ENCODE data around the gene ABHD17A.
"Not testable (repeated sequence)": the region's sequence is repeated elsewhere in the genome, so short reads cannot be mapped to it uniquely, and the experiment has no call there.

The ABHD17A gene

DNA sequence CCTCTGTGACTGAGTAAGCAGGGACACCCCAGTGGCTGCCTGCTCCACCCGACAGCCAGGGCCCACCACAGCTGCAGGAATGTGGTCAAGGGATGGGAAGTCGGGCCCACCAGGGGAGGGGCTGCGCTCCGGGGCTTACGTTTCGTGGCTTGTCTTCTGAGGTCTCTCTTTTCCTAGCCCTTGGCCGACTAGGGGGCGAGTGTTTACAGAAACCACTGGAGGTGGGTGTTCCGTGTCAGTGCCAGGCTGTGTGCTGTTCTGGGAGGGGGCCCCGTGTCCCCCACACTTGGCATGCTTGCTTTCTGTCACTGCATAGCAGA, 24.4 kb upstream of the ABHD17A start:
- no peak for DNase-seq

- no peak for DNase-seq
These were observed 23.0 kb upstream of the ABHD17A start for GRCh38 chr19:1908364-1908678.

DNA sequence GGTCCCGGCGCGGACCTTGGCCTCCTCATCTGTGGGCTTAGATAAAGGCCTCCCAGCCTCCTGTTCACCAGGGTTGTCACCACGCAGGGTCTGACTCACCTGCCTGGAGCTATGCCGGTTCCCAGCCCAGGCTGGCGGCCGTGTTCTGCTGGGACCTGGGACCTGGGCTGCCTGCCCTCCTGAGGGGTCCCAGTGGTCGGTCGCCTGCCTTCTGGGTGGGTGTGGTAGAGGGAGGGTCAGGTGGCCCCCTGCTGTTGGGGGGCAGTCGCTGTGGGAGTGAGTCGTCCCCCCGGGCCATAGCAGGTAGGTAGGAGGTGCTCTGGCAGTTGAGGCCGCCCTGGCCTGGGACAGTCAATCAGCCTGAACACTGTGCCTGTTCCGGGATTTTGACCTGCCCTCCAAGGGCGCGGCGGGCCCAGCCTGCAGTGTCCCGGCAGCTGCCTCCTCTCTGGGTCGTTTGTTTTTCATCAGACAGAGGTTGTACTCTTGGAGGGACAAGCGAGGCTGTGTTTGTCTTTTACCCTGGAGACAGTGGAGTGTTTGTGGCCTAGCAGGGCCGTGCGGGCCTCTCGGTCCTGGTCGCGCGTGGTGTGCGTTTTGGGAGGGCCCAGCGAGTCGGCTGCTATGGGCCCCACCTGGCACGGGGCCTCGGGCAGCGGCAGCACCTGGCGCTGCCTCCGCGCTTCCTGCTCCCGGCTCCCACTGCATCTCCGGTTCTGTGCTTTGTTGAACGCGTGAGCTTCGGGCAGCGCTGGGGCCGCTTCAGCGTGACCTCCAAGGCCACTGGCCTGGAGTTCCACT, 22.5 kb upstream of the ABHD17A start:
- no peak for DNase-seq

DNA sequence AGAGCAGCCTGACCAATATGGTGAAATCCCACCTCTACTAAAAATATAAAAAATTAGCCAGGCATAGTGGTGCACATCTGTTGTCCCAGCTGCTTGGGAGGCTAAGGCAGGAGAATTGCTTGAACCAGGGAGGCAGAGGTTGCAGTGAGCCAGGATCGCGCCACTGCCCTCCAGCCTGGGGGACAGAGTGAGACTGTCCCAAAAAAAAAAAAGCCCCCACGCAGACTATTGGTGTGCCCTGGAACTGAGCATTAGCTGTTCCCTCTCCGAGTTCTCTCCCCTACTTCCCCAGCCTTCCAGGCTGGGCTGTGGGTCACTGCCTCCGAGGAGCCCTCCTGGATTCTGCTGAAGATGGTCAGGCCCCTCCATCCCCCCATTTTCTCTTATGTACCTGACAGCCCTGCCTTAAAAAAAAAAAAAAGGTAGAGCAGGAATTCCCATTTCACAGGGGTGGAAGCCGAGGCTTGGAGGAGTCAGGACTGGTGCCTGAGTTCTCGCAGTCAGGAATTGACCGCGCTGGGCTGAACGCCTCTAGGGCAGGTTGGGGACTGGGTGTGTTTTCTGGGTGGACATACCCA, 21.8 kb upstream of the ABHD17A start:
- DNase-seq: no peak

GRCh38 chr19:1905863-1906375, 20.6 kb upstream of the ABHD17A start:
- no peak for DNase-seq

- peak; percentile 99 for DNase-seq
These were observed 20.0 kb upstream of the ABHD17A start, which contains the start of the genes ADAT3 and SCAMP4 for GRCh38 chr19:1905110-1905862. Gene ADAT3 (plus strand): TSS chr19:1905399. CDS start chr19:1912048, 6,649 bp downstream. Gene SCAMP4 (plus strand): TSS chr19:1905399. CDS start chr19:1915020, 9,621 bp downstream.

GRCh38 chr19:1904860-1905109, 19.5 kb upstream of the ABHD17A start:
- no peak for DNase-seq

DNA sequence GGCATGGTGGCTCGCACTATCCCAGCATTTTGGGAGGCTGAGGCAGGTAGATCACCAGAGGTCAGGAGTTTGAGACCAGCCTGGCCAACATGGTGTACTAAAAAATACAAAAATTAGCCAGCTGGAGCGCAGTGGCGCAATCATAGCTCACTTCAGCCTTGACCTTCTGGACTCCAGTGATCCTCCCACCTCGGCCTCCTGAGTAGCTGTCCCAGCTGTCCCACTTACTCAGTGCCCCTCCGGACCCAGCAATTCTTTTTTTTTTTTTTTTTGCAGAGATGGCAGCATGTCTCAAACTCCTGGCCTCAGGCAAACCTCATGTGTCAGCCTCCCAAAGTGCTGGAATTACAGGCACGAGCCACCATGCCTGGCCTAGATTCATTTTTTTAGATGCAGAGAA, 17.6 kb upstream of the ABHD17A start:
- DNase-seq: no peak

- DNase-seq: peak in 1 of 2 donors; percentile 80
These were observed 16.7 kb upstream of the ABHD17A start for GRCh38 chr19:1901940-1902404.

- DNase-seq: no peak
These were observed 11.2 kb upstream of the ABHD17A start for GRCh38 chr19:1896508-1896907.

DNA sequence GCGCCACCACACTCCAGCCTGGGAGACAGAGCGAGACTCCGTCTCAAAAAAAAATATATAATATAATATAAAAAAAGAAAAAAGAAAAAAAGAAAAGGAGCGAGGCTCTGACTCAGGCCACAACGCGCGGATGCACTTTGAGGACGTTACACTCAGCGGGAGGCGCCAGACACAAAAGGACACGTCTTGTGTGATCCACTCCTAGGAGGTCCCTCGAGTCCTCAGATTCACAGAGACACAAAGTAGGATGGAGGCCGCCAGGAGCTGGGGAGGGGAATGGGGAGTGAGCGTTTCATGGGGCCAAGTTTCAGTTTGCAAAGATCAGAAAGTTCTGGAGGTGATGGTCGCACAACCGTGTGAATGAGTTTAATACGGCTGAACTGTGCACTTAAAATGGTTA, 8.5 kb upstream of the ABHD17A start:
- DNase-seq: no peak

DNA sequence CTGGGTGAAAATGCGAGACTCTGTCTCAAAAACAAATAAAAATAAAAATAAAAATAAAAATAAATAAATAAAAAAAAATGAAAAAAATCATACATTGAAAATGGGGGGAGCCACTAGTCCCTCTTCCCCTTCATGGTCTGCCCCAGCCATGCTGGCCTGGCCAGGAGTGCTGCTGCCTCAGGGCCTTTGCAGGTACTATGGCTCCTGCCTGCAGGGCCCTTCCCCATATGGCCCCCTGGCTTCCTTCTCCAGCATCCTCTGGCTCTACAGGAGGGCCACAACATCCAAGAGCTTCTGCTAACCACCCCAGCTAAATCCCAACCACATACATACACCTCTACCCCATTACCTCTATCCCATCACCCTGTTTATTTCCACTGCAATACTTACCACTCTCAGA, 4.6 kb upstream of the ABHD17A start:
- no peak for DNase-seq

GRCh38 chr19:1888385-1888784, 3.1 kb upstream of the ABHD17A start:
- DNase-seq: no peak

- DNase-seq: not testable (repeated sequence)
These were observed 1.1 kb upstream of the ABHD17A start for GRCh38 chr19:1886360-1886759.

GRCh38 chr19:1884719-1885334, 469 bp downstream of the ABHD17A start:
- DNase-seq: no peak

GRCh38 chr19:1884291-1884718, 991 bp downstream of the ABHD17A start:
- DNase-seq: peak; percentile 60 to 71

- no peak for DNase-seq
These were observed 1.5 kb downstream of the ABHD17A start for GRCh38 chr19:1883784-1884183.

DNA sequence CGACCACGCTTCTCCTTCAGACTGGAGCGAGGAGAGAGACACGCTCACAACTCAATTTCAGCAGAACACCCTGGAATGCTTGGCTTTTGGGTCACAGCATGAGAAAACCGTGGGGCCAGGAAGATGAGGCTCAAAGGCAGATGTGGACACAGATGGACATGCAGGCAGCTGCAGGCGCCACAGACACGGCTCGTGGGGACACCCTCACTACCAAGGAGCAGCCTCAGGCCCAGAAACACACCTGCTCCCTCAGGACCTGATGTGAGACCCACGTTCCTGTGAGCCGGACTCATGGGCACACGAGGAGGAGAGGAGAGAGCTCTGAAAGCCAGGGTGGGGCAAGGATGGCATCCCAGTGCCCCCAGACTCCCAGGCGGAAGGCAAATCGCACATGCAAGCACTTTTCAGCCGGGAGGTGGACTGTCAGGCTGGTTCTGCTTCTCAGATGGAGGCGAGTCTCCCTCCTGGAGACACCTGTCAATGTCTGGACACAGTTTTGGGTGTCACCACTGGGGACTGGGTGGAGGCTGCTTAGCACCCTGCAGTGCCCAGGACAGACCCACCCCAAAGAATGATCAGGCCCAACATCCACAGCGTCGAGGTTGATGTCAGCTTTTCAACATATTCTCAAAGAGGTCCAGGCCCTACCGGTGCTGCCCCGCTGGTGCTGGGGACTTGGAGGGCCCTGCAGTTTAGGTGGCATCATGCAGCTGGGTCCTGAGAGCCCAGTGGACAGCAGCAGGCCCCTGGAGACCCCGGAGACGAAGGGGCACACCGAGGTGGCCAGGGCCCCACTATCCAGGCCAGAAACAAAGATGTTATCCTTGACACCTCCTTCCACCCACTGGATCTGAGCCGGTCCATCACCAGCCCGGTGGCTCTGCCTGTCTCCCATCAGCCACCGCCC, 2.3 kb downstream of the ABHD17A start:
- no peak for DNase-seq

GRCh38 chr19:1882089-1882785, 3.1 kb downstream of the ABHD17A start:
- DNase-seq: peak; percentile 87 to 90

DNA sequence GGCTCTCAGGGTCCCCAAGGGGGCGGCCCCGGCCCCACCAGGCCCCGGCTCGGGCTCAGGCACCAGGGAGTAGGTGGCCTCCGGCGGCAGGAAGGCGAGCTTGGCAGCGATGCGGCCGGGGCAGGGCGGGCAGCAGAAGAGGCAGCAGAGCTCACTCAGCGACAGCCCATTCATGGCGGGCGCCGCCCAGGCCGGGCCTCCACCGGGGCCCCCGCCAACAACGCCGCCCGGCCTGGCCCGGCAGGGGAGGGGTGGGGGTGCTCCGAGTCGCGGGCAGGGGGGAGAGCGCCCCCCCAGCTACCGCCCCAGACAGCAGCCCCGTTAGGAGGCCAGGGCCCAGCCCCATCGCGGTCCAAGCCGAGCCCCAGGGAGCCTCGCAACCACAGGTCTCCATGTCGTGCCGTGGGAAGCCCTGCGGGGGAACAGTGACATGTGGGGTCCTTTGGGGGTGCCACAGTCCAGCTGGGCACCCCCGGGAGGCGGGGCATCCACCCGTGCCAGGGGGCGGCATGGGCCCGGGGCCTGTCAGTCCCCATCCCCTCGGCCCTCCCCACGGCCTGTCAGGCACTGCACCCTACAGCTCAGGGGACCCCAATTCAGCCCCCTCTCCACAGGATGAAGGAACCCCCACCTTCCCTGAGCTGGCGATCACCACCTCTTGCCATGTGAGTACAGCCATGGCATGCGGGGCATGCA, 3.8 kb downstream of the ABHD17A start:
- not testable (repeated sequence) for DNase-seq
